IgD-negative memory B cell (primary cell): Measurements from ENCODE around the gene DZIP1L. TPM values are rescaled to one million over a fixed set of nuclear protein-coding genes. Genes with fewer than 3 reads are reported as not detected.
"Not testable (repeated sequence)": the region's sequence is repeated elsewhere in the genome, so short reads cannot be mapped to it uniquely, and the experiment has no call there.

Experiments used
- H3K27ac Mint-ChIP-seq, 3 donors: one replicate each; pipeline ENCODE4 v1.8.0; 2020 to 2022; ENCODE audit warnings: mild to moderate bottlenecking in 3 of 3, mixed read lengths in 3 of 3, moderate library complexity in 1 of 3
- H3K27me3 Mint-ChIP-seq: one replicate; pipeline ENCODE4 v1.8.0; 2021; ENCODE audit warnings: mixed read lengths
- H3K36me3 Mint-ChIP-seq: one replicate; pipeline ENCODE4 v1.8.0; 2020; ENCODE audit warnings: mild to moderate bottlenecking, mixed read lengths
- H3K4me1 Mint-ChIP-seq, 3 donors: one replicate each; pipeline ENCODE4 v1.8.0; 2020 to 2022; ENCODE audit warnings: mixed read lengths in 3 of 3, mild to moderate bottlenecking in 1 of 3
- H3K4me3 Mint-ChIP-seq, 4 donors: one replicate each; pipeline ENCODE4 v1.8.0; 2020 to 2022; ENCODE audit warnings: mild to moderate bottlenecking in 4 of 4, mixed read lengths in 4 of 4, moderate library complexity in 3 of 4
- H3K9me3 Mint-ChIP-seq, 3 donors: one replicate each; pipeline ENCODE4 v1.8.0; 2020 to 2021; ENCODE audit warnings: mixed read lengths in 3 of 3, mild to moderate bottlenecking in 1 of 3
- polyA plus RNA-seq: library from polyadenylated mRNA; unstranded; fragments of 300-500 nt; fragmentation: Illumina TruSeq; gene quantifications from one replicate; pipeline ENCODE4 v1.2.3, GENCODE V29; 2021

The DZIP1L gene
- polyA plus RNA-seq, 1 donor from 2014 or later: not detected

- Mint-ChIP-seq H3K4me3 (no peak overlapping the region), H3K36me3 (peaks cover 2% of the 10 kb centered on the region)
Observed at GRCh38 chr3:138125548-138126221, 10.3 kb upstream of the DZIP1L start.

GRCh38 chr3:138124706-138125355, 9.4 kb upstream of the DZIP1L start:
- H3K36me3 Mint-ChIP-seq: peaks cover 2% of the 10 kb centered on the region
- H3K9me3 Mint-ChIP-seq: peaks cover 0 to 10% (median 5%) of the 10 kb centered on the region in 3 donors
- H3K4me1 Mint-ChIP-seq: peaks cover 0 to 2% (median 1%) of the 10 kb centered on the region in 3 donors
- peaks cover 10% of the 10 kb centered on the region for H3K27me3 Mint-ChIP-seq
- H3K27ac Mint-ChIP-seq: no peak overlapping the region
- no peak overlapping the region for H3K4me3 Mint-ChIP-seq

More at GRCh38 chr3:138125548-138126221, 10.3 kb upstream of the DZIP1L start:
- Mint-ChIP-seq H3K27ac (peak overlapping the region in 1 of 3 donors; percentile 32), H3K27me3 (peaks cover 10% of the 10 kb centered on the region), H3K4me1 (peaks cover 0 to 2% (median 1%) of the 10 kb centered on the region in 3 donors), H3K9me3 (peaks cover 0 to 10% (median 2%) of the 10 kb centered on the region in 3 donors)

- peaks cover 0 to 2% (median 1%) of the 10 kb centered on the region in 3 donors for H3K4me1 Mint-ChIP-seq
- peaks cover 0 to 10% (median 5%) of the 10 kb centered on the region in 3 donors for H3K9me3 Mint-ChIP-seq
- peaks cover 10% of the 10 kb centered on the region for H3K27me3 Mint-ChIP-seq
- H3K27ac Mint-ChIP-seq: no peak overlapping the region
- H3K4me3 Mint-ChIP-seq: no peak overlapping the region
- peaks cover 2% of the 10 kb centered on the region for H3K36me3 Mint-ChIP-seq
Observed at GRCh38 chr3:138124188-138124587, 8.8 kb upstream of the DZIP1L start.

GRCh38 chr3:138119423-138119766, 4.0 kb upstream of the DZIP1L start:
- Mint-ChIP-seq H3K4me3 (no peak overlapping the region), H3K4me1 (peaks cover 0 to 4% (median 2%) of the 10 kb centered on the region in 3 donors), H3K36me3 (no peaks in the 10 kb centered on the region), H3K27ac (no peak overlapping the region), H3K9me3 (peaks cover 0 to 10% (median 5%) of the 10 kb centered on the region in 3 donors), H3K27me3 (peaks cover 30% of the 10 kb centered on the region)

- Mint-ChIP-seq H3K27me3 (peaks cover 32% of the 10 kb centered on the region), H3K27ac (no peak overlapping the region), H3K36me3 (no peaks in the 10 kb centered on the region), H3K4me3 (no peak overlapping the region), H3K9me3 (peaks cover 0 to 6% (median 5%) of the 10 kb centered on the region in 3 donors), H3K4me1 (peaks cover 0 to 4% (median 2%) of the 10 kb centered on the region in 3 donors)
Observed at GRCh38 chr3:138118612-138119422, 3.4 kb upstream of the DZIP1L start.

GRCh38 chr3:138114431-138114918, 933 bp downstream of the DZIP1L start:
- no peaks in the 10 kb centered on the region for H3K36me3 Mint-ChIP-seq
- peaks cover 0 to 4% (median 2%) of the 10 kb centered on the region in 3 donors for H3K4me1 Mint-ChIP-seq
- peaks cover 40% of the 10 kb centered on the region for H3K27me3 Mint-ChIP-seq
- H3K27ac Mint-ChIP-seq: no peak overlapping the region
- H3K9me3 Mint-ChIP-seq: no peaks in the 10 kb centered on the region
- H3K4me3 Mint-ChIP-seq: peak overlapping the region; percentile 10 to 89 (median 74)

- H3K36me3 Mint-ChIP-seq: no peaks in the 10 kb centered on the region
- H3K4me3 Mint-ChIP-seq: no peak overlapping the region
- H3K27me3 Mint-ChIP-seq: peaks cover 37% of the 10 kb centered on the region
Observed at GRCh38 chr3:138113326-138113725, 2.1 kb downstream of the DZIP1L start.

GRCh38 chr3:138112362-138112761, 3.0 kb downstream of the DZIP1L start:
- Mint-ChIP-seq H3K27me3 (peaks cover 34% of the 10 kb centered on the region), H3K27ac (no peak overlapping the region), H3K4me3 (no peak overlapping the region), H3K9me3 (no peaks in the 10 kb centered on the region), H3K36me3 (no peaks in the 10 kb centered on the region), H3K4me1 (peaks cover 0 to 4% (median 0%) of the 10 kb centered on the region in 3 donors)

More at GRCh38 chr3:138113326-138113725, 2.1 kb downstream of the DZIP1L start:
- Mint-ChIP-seq H3K9me3 (no peaks in the 10 kb centered on the region), H3K27ac (no peak overlapping the region), H3K4me1 (peaks cover 0 to 4% (median 0%) of the 10 kb centered on the region in 3 donors)

- Mint-ChIP-seq H3K36me3 (no peaks in the 10 kb centered on the region), H3K27me3 (peaks cover 2% of the 10 kb centered on the region), H3K9me3 (no peaks in the 10 kb centered on the region), H3K4me1 (no peaks in the 10 kb centered on the region), H3K27ac (no peak overlapping the region), H3K4me3 (no peak overlapping the region)
Observed at GRCh38 chr3:138105598-138105997, 9.8 kb downstream of the DZIP1L start.

- H3K4me3 Mint-ChIP-seq: no peak overlapping the region
- peaks cover 2% of the 10 kb centered on the region for H3K27me3 Mint-ChIP-seq
- H3K36me3 Mint-ChIP-seq: no peaks in the 10 kb centered on the region
- no peaks in the 10 kb centered on the region for H3K4me1 Mint-ChIP-seq
- no peak overlapping the region for H3K27ac Mint-ChIP-seq
- H3K9me3 Mint-ChIP-seq: no peaks in the 10 kb centered on the region
Observed at GRCh38 chr3:138103466-138103865, 11.9 kb downstream of the DZIP1L start.

- H3K36me3 Mint-ChIP-seq, H3K4me3 Mint-ChIP-seq, H3K27me3 Mint-ChIP-seq, H3K27ac Mint-ChIP-seq, H3K9me3 Mint-ChIP-seq, H3K4me1 Mint-ChIP-seq: not testable (repeated sequence)
Observed at GRCh38 chr3:138101351-138101940, 14.0 kb downstream of the DZIP1L start.

GRCh38 chr3:138099417-138099816, 16.0 kb downstream of the DZIP1L start:
- no peaks in the 10 kb centered on the region for H3K36me3 Mint-ChIP-seq
- no peaks in the 10 kb centered on the region for H3K9me3 Mint-ChIP-seq
- H3K27me3 Mint-ChIP-seq: no peaks in the 10 kb centered on the region
- H3K27ac Mint-ChIP-seq: no peak overlapping the region
- H3K4me1 Mint-ChIP-seq: no peaks in the 10 kb centered on the region
- no peak overlapping the region for H3K4me3 Mint-ChIP-seq

- no peak overlapping the region for H3K27ac Mint-ChIP-seq
- H3K4me3 Mint-ChIP-seq: no peak overlapping the region
- no peaks in the 10 kb centered on the region for H3K36me3 Mint-ChIP-seq
- no peaks in the 10 kb centered on the region for H3K4me1 Mint-ChIP-seq
- no peaks in the 10 kb centered on the region for H3K27me3 Mint-ChIP-seq
- H3K9me3 Mint-ChIP-seq: no peaks in the 10 kb centered on the region
Observed at GRCh38 chr3:138097192-138098172, 17.9 kb downstream of the DZIP1L start.

- Mint-ChIP-seq H3K4me3 (no peak overlapping the region), H3K4me1 (no peaks in the 10 kb centered on the region), H3K36me3 (no peaks in the 10 kb centered on the region), H3K27me3 (peaks cover 2% of the 10 kb centered on the region), H3K9me3 (peaks cover 0 to 3% (median 0%) of the 10 kb centered on the region in 3 donors), H3K27ac (no peak overlapping the region)
Observed at GRCh38 chr3:138093721-138094120, 21.7 kb downstream of the DZIP1L start.
